Thyroid gland (tissue), 4 donors: Measurements from ENCODE around the gene TFF2. TPM values are rescaled to one million over a fixed set of nuclear protein-coding genes. Genes with fewer than 3 reads are reported as not detected.

Experiments used
- DNase-seq, 2 donors: peaks; one replicate each; pipeline ENCODE4 v3.0.0-alpha.2; 2019
- H3K27ac ChIP-seq, 3 donors: fragments of 200-600 bp; sonication (generic); 1 replicate in 2 of 3; 2 replicates in 1 of 3; pipeline ENCODE4 v1.5.1; 2016 to 2019; ENCODE audit warnings: mild to moderate bottlenecking in 1 of 3, moderate library complexity in 1 of 3
- H3K27me3 ChIP-seq: fragments of 200-600 bp; sonication (generic); one replicate; pipeline ENCODE4 v1.5.1; 2019
- H3K36me3 ChIP-seq, 2 donors: fragments of 200-600 bp; sonication (generic); one replicate each; pipeline ENCODE4 v1.5.1; 2016 to 2019
- H3K4me1 ChIP-seq, 2 donors: fragments of 200-600 bp; sonication (generic); one replicate each; pipeline ENCODE4 v1.5.1; 2017 to 2019
- H3K4me3 ChIP-seq, 3 donors: fragments of 200-600 bp; sonication (generic); replicated peaks in 1 of 3; 1 replicate in 2 of 3; 2 replicates in 1 of 3; pipeline ENCODE4 v1.5.1; 2016; ENCODE audit warnings: mild to moderate bottlenecking in 1 of 3
- H3K9me3 ChIP-seq: fragments of 200-600 bp; sonication (generic); one replicate; pipeline ENCODE4 v1.5.1; 2017
- CTCF ChIP-seq, 6 experiments: fragments of 200-600 bp in 3 of 6; fragments of 450-650 bp in 3 of 6; sonication (generic) in 3 of 6; IDR thresholded peaks; one replicate each; pipeline ENCODE4 v1.5.1; 2016 to 2019; ENCODE audit warnings: antibody characterized with exemption in 6 of 6, mild to moderate bottlenecking in 2 of 6, inconsistent platforms in 1 of 6, moderate library complexity in 1 of 6
- POLR2A ChIP-seq, 2 donors: fragments of 450-650 bp; IDR thresholded peaks; one replicate each; pipeline ENCODE4 v1.6.1; 2017; ENCODE audit warnings: antibody characterized with exemption in 2 of 2, mild to moderate bottlenecking in 2 of 2, moderate library complexity in 1 of 2
- WGBS, 2 donors: methylation state at CpG; one replicate each; pipeline ENCODE4 v1.1.5; 2017; 5-methylcytosine and 5-hydroxymethylcytosine counted together
- intact Hi-C: fragments of 100-400 bp; cut with DNase I; formaldehyde crosslinking; loops from one replicate; pipeline ENCODE4 v1.15.1; 2023
- total RNA-seq, 4 donors: library from RNA; depleted of rRNA; stranded (reverse); fragments of >200 nt; gene quantifications; one replicate each; pipeline ENCODE4 v1.2.3, GENCODE V29; 2016

The TFF2 gene
- total RNA-seq, 4 donors from 2014 or later = 2.5 to 14.3 TPM; not detected in 2

GRCh38 chr21:42370894-42371654 is 20.3 kb upstream of the TFF2 start:
- intact Hi-C loops = no loop called here
- DNase-seq = no peak
- no peaks in the 10 kb centered on the region for H3K36me3 ChIP-seq
- whole genome bisulfite sequencing, 2 donors = 80 to 85% methylated on average over 18 of the region's 18 CpGs
- no peaks in the 10 kb centered on the region for H3K9me3 ChIP-seq
- H3K27ac ChIP-seq = no peak overlapping the region
- H3K4me1 ChIP-seq = peaks cover 8% of the 10 kb centered on the region in 2 donors
- H3K4me3 ChIP-seq = no peak overlapping the region
- TF ChIP-seq CTCF (IDR thresholded peaks at IDR 0.05) (no peak), POLR2A (IDR thresholded peaks at IDR 0.05) (no peak)
- H3K27me3 ChIP-seq = no peaks in the 10 kb centered on the region

DNA sequence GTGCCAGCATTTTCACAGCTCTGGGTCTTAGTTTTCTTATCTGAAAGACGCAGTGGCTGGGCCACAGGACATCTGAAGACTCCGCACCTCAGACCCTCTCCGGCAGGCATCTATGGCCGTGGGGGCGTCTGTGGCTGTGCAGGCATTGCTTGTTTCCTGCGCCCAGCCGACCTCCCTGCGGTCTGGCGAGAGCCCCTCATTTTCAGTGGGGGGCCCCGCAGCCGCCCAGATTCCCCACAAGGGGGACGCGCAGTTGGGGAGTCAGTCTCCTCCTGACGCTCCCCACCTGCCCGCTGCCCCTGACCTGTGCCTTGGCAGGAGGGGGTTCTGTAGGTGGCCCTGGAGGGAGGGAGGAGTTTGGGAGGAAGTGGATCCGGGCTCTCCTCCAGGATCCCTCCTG is 19.0 kb upstream of the TFF2 start:
- 89 to 93% methylated on average over 5 to 16 of the region's 16 CpGs for WGBS, 2 donors
- intact Hi-C loops = no loop called here
- Histone ChIP-seq H3K9me3 (no peaks in the 10 kb centered on the region), H3K4me3 (no peak overlapping the region), H3K27ac (no peak overlapping the region), H3K4me1 (no peaks in the 10 kb centered on the region), H3K27me3 (no peaks in the 10 kb centered on the region), H3K36me3 (no peaks in the 10 kb centered on the region)
- no peak for DNase-seq
- no peak for TF ChIP-seq POLR2A (IDR thresholded peaks at IDR 0.05)
- TF ChIP-seq CTCF (IDR thresholded peaks at IDR 0.05) = no peak

DNA sequence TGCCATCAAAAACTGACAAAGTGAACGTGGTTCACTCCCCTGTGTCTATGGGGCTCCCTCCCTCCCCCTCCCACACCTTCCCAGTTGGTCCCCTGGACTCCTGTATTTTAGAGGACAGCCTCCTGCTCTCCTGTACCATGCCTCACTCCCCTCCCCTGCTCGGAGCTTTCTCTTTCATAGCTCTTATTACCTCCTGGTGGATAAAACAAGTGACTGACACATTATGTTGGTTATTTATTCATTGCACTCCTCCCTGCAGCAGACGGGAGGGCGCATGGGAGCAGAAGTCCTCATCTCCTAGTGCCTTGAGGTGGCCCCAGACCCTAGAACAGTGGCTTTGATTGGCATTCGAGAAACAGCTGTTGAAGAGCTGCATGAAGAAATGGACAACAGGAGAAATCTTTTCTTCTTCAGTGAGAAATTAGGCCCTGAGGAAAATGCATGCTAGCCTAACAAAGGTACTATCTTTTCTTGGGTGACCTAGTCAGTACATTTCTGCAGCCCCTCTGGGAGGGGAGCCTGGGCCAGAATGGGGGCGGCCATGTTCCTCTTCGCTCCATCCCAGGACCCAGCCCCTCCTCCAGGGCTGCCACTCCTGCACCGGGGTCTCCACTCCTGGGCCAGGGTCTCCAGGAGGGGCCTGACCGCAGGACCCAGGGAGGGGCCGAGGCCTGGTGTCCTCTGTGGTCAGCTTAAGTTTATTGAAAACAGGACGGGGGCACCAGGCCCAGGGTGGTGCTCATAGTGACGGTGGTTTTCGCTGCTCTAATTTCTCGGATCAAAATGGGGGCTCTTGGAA is 16.8 kb upstream of the TFF2 start:
- Histone ChIP-seq H3K4me1 (peaks cover 8% of the 10 kb centered on the region in 2 donors), H3K36me3 (no peaks in the 10 kb centered on the region), H3K4me3 (no peak overlapping the region), H3K27me3 (no peaks in the 10 kb centered on the region), H3K9me3 (no peaks in the 10 kb centered on the region), H3K27ac (no peak overlapping the region)
- WGBS, 2 donors = 88% methylated on average over 14 of the region's 14 CpGs
- intact Hi-C loops = no loop called here
- no peak for DNase-seq
- TF ChIP-seq CTCF (IDR thresholded peaks at IDR 0.05) (no peak), POLR2A (IDR thresholded peaks at IDR 0.05) (no peak)

DNA sequence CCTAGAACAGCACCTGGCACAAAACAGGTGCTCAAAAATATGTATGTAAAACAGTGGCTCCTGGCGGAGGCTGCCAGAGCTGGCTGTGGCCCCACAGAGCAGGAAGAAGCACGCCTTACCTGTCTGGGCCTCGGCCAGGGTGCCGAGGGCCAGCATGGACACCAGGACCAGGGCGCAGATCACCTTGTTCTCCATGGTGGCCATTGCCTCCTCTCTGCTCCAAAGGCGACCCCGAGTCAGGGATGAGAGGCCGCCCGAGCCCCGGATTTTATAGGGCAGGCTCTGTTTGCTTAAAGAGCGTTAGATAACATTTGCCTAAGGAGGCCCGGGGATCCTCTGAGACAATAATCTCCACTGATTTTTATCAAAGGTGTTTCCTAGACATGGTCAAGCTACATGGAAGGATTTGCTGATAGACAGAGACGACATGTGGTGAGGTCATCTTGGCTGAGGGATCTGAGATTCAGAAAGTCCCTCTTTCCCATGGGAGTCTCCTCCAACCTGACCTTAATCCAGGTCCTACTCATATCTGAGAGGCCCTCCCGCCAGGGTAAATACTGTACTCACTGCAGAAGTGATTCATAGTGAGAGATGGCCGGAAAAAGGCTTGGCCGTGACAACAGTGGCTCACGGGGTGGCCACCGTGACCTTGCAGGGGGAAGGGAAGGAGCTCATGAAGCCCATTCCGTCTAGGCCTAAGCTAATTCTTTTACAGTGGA is 15.7 kb upstream of the TFF2 start, which contains the start of gene TFF1:
TSS of gene TFF1 (minus strand) at position 244 of the 719 bp plus-strand sequence. CDS start at position 204, 40 bp downstream.
- peaks cover 8 to 14% of the 10 kb centered on the region in 2 donors for H3K4me1 ChIP-seq
- H3K4me3 ChIP-seq = no peak within 1 kb of the TSS
- DNase-seq = no peak
- WGBS, 2 donors = 84 to 96% methylated on average over 16 to 18 of the region's 19 CpGs
- no peak within 1 kb of the TSS for H3K27ac ChIP-seq
- no peaks in the 10 kb centered on the region for H3K27me3 ChIP-seq
- intact Hi-C loops = no loop called here
- no peak for TF ChIP-seq POLR2A (IDR thresholded peaks at IDR 0.05)
- TF ChIP-seq CTCF (IDR thresholded peaks at IDR 0.05) = no peak
- no peaks in the 10 kb centered on the region for H3K36me3 ChIP-seq
- H3K9me3 ChIP-seq = no peaks in the 10 kb centered on the region
